Osteoblast (primary cell): Measurements from ENCODE around the gene NUAK2. TPM values are rescaled to one million over a fixed set of nuclear protein-coding genes. Genes with fewer than 3 reads are reported as not detected.

Source experiments
- DNase-seq: peaks from one replicate; pipeline ENCODE4 v3.0.0; 2011; ENCODE audit warnings: low spot score, mixed read lengths; ENCODE audit not compliant: insufficient read length; ENCODE audit errors: missing footprints
- H2AFZ ChIP-seq: 2 replicates; pipeline ENCODE4 v1.6.0; 2011; ENCODE audit warnings: mild to moderate bottlenecking, low read length
- H3K27ac ChIP-seq: 2 replicates; pipeline ENCODE4 v1.5.1; 2011; ENCODE audit warnings: mild to moderate bottlenecking, low read depth, low read length, moderate library complexity
- H3K27me3 ChIP-seq: 2 replicates; pipeline ENCODE4 v1.6.0; 2012; ENCODE audit warnings: mild to moderate bottlenecking, control low read depth, inconsistent platforms, low read length, moderate library complexity; ENCODE audit not compliant: insufficient read depth
- H3K36me3 ChIP-seq: 2 replicates; pipeline ENCODE4 v1.5.1; 2011; ENCODE audit warnings: mild to moderate bottlenecking, low read length, control low read depth, moderate library complexity; ENCODE audit not compliant: insufficient read depth
- H3K4me1 ChIP-seq: 2 replicates; pipeline ENCODE4 v1.5.1; 2011; ENCODE audit warnings: mild to moderate bottlenecking, low read length, control low read depth, moderate library complexity; ENCODE audit not compliant: insufficient read depth
- H3K4me2 ChIP-seq: 2 replicates; pipeline ENCODE4 v1.6.0; 2011; ENCODE audit warnings: mild to moderate bottlenecking, low read length; ENCODE audit not compliant: insufficient read depth
- H3K4me3 ChIP-seq: fragments of 200-600 bp; sonication (generic); 3 replicates; pipeline ENCODE4 v1.5.1; 2012; ENCODE audit warnings: mild to moderate bottlenecking, low read length, inconsistent platforms; ENCODE audit not compliant: insufficient read depth
- H3K79me2 ChIP-seq: 2 replicates; pipeline ENCODE4 v1.6.0; 2012; ENCODE audit warnings: mild to moderate bottlenecking, low read length, control low read depth, inconsistent platforms; ENCODE audit not compliant: insufficient read depth
- H3K9me3 ChIP-seq: 2 replicates; pipeline ENCODE4 v1.5.1; 2011; ENCODE audit warnings: low read depth, low read length, control low read depth
- H4K20me1 ChIP-seq: 2 replicates; pipeline ENCODE4 v1.6.0; 2012; ENCODE audit warnings: mild to moderate bottlenecking, low read length, control low read depth; ENCODE audit not compliant: insufficient read depth
- CTCF ChIP-seq: IDR thresholded peaks from 2 replicates; pipeline ENCODE4 v1.5.1; 2011; ENCODE audit warnings: mild to moderate bottlenecking, low read depth, low read length, moderate library complexity; ENCODE audit errors: extremely low read depth
- total RNA-seq: library from RNA; depleted of rRNA; stranded (reverse); fragments of >200 nt; gene quantifications from 2 replicates; pipeline ENCODE4 v1.2.3, GENCODE V29; 2012

Gene NUAK2
- total RNA-seq, 1 donor, result 3.6 TPM

GRCh38 chr1:205340676-205341075, 19.1 kb upstream of the NUAK2 start:
- Histone ChIP-seq H3K4me2 (no peak overlapping the region), H3K4me3 (no peak overlapping the region), H3K9me3 (no peaks in the 10 kb centered on the region), H3K27ac (no peak overlapping the region), H4K20me1 (no peaks in the 10 kb centered on the region), H3K79me2 (no peaks in the 10 kb centered on the region), H3K27me3 (peaks cover 64% of the 10 kb centered on the region), H3K36me3 (no peaks in the 10 kb centered on the region), H3K4me1 (no peaks in the 10 kb centered on the region), H2AFZ (no peak overlapping the region)
- no peak for DNase-seq
- no peak for TF ChIP-seq CTCF

GRCh38 chr1:205339717-205340116, 18.2 kb upstream of the NUAK2 start:
- Histone ChIP-seq H3K4me1 (no peaks in the 10 kb centered on the region), H3K27me3 (peaks cover 56% of the 10 kb centered on the region), H2AFZ (no peak overlapping the region), H3K27ac (no peak overlapping the region), H3K36me3 (no peaks in the 10 kb centered on the region), H3K4me2 (no peak overlapping the region), H3K9me3 (no peaks in the 10 kb centered on the region), H3K4me3 (no peak overlapping the region), H4K20me1 (no peaks in the 10 kb centered on the region), H3K79me2 (no peaks in the 10 kb centered on the region)
- DNase-seq, result no peak
- no peak for TF ChIP-seq CTCF

- Histone ChIP-seq H3K4me1 (no peaks in the 10 kb centered on the region), H3K79me2 (no peaks in the 10 kb centered on the region), H3K9me3 (no peaks in the 10 kb centered on the region), H3K4me3 (no peak overlapping the region), H3K27ac (no peak overlapping the region), H3K36me3 (no peaks in the 10 kb centered on the region), H2AFZ (no peak overlapping the region), H4K20me1 (no peaks in the 10 kb centered on the region), H3K27me3 (peaks cover 56% of the 10 kb centered on the region), H3K4me2 (no peak overlapping the region)
- no peak for DNase-seq
- TF ChIP-seq CTCF, result no peak
Observed at GRCh38 chr1:205339197-205339702, 17.7 kb upstream of the NUAK2 start.

GRCh38 chr1:205338011-205338410, 16.5 kb upstream of the NUAK2 start:
- Histone ChIP-seq H3K36me3 (no peaks in the 10 kb centered on the region), H3K79me2 (no peaks in the 10 kb centered on the region), H3K27ac (no peak overlapping the region), H3K27me3 (peaks cover 46% of the 10 kb centered on the region), H3K4me3 (no peak overlapping the region), H4K20me1 (no peaks in the 10 kb centered on the region), H3K4me1 (no peaks in the 10 kb centered on the region), H3K9me3 (no peaks in the 10 kb centered on the region), H3K4me2 (no peak overlapping the region), H2AFZ (no peak overlapping the region)
- TF ChIP-seq CTCF, result no peak
- DNase-seq, result no peak
